Dendritic cell treated with granulocyte-macrophage colony-stimulating factor and Interleukin-4, amounts not matched to agents 40 ng/mL and 50 ng/mL, for 4 days (primary cell): ENCODE measurements around the gene SMAD9.

ENCODE experiments used
- H3K27ac Mint-ChIP-seq: one replicate; pipeline ENCODE4 v1.8.0; 2022; ENCODE audit warnings: mild to moderate bottlenecking, mixed read lengths
- H3K27me3 Mint-ChIP-seq: one replicate; pipeline ENCODE4 v1.8.0; 2022; ENCODE audit warnings: mild to moderate bottlenecking, mixed read lengths
- H3K36me3 Mint-ChIP-seq: one replicate; pipeline ENCODE4 v1.8.0; 2022; ENCODE audit warnings: low read depth, mixed read lengths
- H3K4me1 Mint-ChIP-seq: one replicate; pipeline ENCODE4 v1.8.0; 2022; ENCODE audit warnings: low read depth, mixed read lengths
- H3K4me3 Mint-ChIP-seq: one replicate; pipeline ENCODE4 v1.8.0; 2022; ENCODE audit warnings: mild to moderate bottlenecking, moderate library complexity, mixed read lengths
- H3K9me3 Mint-ChIP-seq: one replicate; pipeline ENCODE4 v1.8.0; 2022; ENCODE audit warnings: mixed read lengths
- intact Hi-C: fragments of 100-400 bp; cut with micrococcal nuclease; formaldehyde crosslinking; loops from one replicate; pipeline ENCODE4 v1.15.0; 2022

Gene SMAD9

GRCh38 chr13:36919833-36920615 is at the start of gene SMAD9:
SMAD9 (minus strand) TSS chr13:36920238; CDS start chr13:36879689, 40,549 bp downstream.
- Mint-ChIP-seq H3K9me3 (no peaks in the 10 kb centered on the region), H3K27ac (no peak within 1 kb of the TSS), H3K4me1 (peaks cover 5% of the 10 kb centered on the region), H3K36me3 (no peaks in the 10 kb centered on the region), H3K4me3 (peak within 1 kb of the TSS; percentile 52), H3K27me3 (peaks cover 53% of the 10 kb centered on the region)
- intact Hi-C loops: no loop called here

- intact Hi-C loops: no loop called here
- H3K4me3 Mint-ChIP-seq: no peak overlapping the region
- H3K36me3 Mint-ChIP-seq: peaks cover 55% of the 10 kb centered on the region
These were observed 46.4 kb upstream of the SMAD9 start for GRCh38 chr13:36966404-36966803.

GRCh38 chr13:36965767-36966166 is 45.7 kb upstream of the SMAD9 start:
- intact Hi-C loops: no loop called here
- H3K36me3 Mint-ChIP-seq: peaks cover 55% of the 10 kb centered on the region

More at GRCh38 chr13:36966404-36966803, 46.4 kb upstream of the SMAD9 start:
- Mint-ChIP-seq H3K9me3 (no peaks in the 10 kb centered on the region), H3K27me3 (no peaks in the 10 kb centered on the region), H3K4me1 (no peaks in the 10 kb centered on the region), H3K27ac (no peak overlapping the region)

GRCh38 chr13:36959456-36960116 is 39.5 kb upstream of the SMAD9 start:
- no peaks in the 10 kb centered on the region for H3K4me1 Mint-ChIP-seq
- H3K36me3 Mint-ChIP-seq: peaks cover 65% of the 10 kb centered on the region
- H3K27ac Mint-ChIP-seq: no peak overlapping the region
- no peaks in the 10 kb centered on the region for H3K9me3 Mint-ChIP-seq
- intact Hi-C loops: no loop called here
- no peaks in the 10 kb centered on the region for H3K27me3 Mint-ChIP-seq
- no peak overlapping the region for H3K4me3 Mint-ChIP-seq

More at GRCh38 chr13:36965767-36966166, 45.7 kb upstream of the SMAD9 start:
- H3K27me3 Mint-ChIP-seq: no peaks in the 10 kb centered on the region
- H3K4me3 Mint-ChIP-seq: no peak overlapping the region
- no peaks in the 10 kb centered on the region for H3K9me3 Mint-ChIP-seq
- H3K4me1 Mint-ChIP-seq: no peaks in the 10 kb centered on the region
- H3K27ac Mint-ChIP-seq: no peak overlapping the region

- Mint-ChIP-seq H3K27ac (no peak overlapping the region), H3K9me3 (no peaks in the 10 kb centered on the region), H3K4me3 (no peak overlapping the region), H3K27me3 (no peaks in the 10 kb centered on the region), H3K4me1 (no peaks in the 10 kb centered on the region), H3K36me3 (peaks cover 73% of the 10 kb centered on the region)
- intact Hi-C loops: no loop called here
These were observed 34.5 kb upstream of the SMAD9 start for GRCh38 chr13:36954542-36954941.

GRCh38 chr13:36950920-36951319 is 30.9 kb upstream of the SMAD9 start:
- no peaks in the 10 kb centered on the region for H3K4me1 Mint-ChIP-seq
- no peak overlapping the region for H3K27ac Mint-ChIP-seq
- no peaks in the 10 kb centered on the region for H3K27me3 Mint-ChIP-seq
- H3K4me3 Mint-ChIP-seq: no peak overlapping the region
- intact Hi-C loops: no loop called here
- no peaks in the 10 kb centered on the region for H3K9me3 Mint-ChIP-seq
- H3K36me3 Mint-ChIP-seq: peaks cover 60% of the 10 kb centered on the region

GRCh38 chr13:36950330-36950729 is 30.3 kb upstream of the SMAD9 start:
- H3K27me3 Mint-ChIP-seq: no peaks in the 10 kb centered on the region
- peaks cover 54% of the 10 kb centered on the region for H3K36me3 Mint-ChIP-seq
- H3K9me3 Mint-ChIP-seq: no peaks in the 10 kb centered on the region
- intact Hi-C loops: no loop called here
- no peaks in the 10 kb centered on the region for H3K4me1 Mint-ChIP-seq
- H3K4me3 Mint-ChIP-seq: no peak overlapping the region
- H3K27ac Mint-ChIP-seq: no peak overlapping the region

GRCh38 chr13:36945078-36945477 is 25.0 kb upstream of the SMAD9 start:
- H3K36me3 Mint-ChIP-seq: peaks cover 17% of the 10 kb centered on the region
- no peak overlapping the region for H3K4me3 Mint-ChIP-seq
- no peaks in the 10 kb centered on the region for H3K27me3 Mint-ChIP-seq
- H3K27ac Mint-ChIP-seq: no peak overlapping the region
- intact Hi-C loops: no loop called here
- H3K4me1 Mint-ChIP-seq: no peaks in the 10 kb centered on the region
- H3K9me3 Mint-ChIP-seq: peaks cover 14% of the 10 kb centered on the region

- Mint-ChIP-seq H3K9me3 (no peaks in the 10 kb centered on the region), H3K4me3 (no peak overlapping the region), H3K27me3 (peaks cover 20% of the 10 kb centered on the region), H3K4me1 (no peaks in the 10 kb centered on the region), H3K36me3 (no peaks in the 10 kb centered on the region), H3K27ac (no peak overlapping the region)
- intact Hi-C loops: no loop called here
These were observed 5.6 kb upstream of the SMAD9 start for GRCh38 chr13:36925603-36926002.

GRCh38 chr13:36924001-36924400 is 4.0 kb upstream of the SMAD9 start:
- intact Hi-C loops: no loop called here
- no peaks in the 10 kb centered on the region for H3K36me3 Mint-ChIP-seq
- no peak overlapping the region for H3K27ac Mint-ChIP-seq
- no peak overlapping the region for H3K4me3 Mint-ChIP-seq
- H3K4me1 Mint-ChIP-seq: peaks cover 4% of the 10 kb centered on the region
- peaks cover 30% of the 10 kb centered on the region for H3K27me3 Mint-ChIP-seq
- no peaks in the 10 kb centered on the region for H3K9me3 Mint-ChIP-seq

GRCh38 chr13:36921631-36922301 is 1.7 kb upstream of the SMAD9 start:
- no peaks in the 10 kb centered on the region for H3K36me3 Mint-ChIP-seq
- peaks cover 5% of the 10 kb centered on the region for H3K4me1 Mint-ChIP-seq
- H3K9me3 Mint-ChIP-seq: no peaks in the 10 kb centered on the region
- H3K27me3 Mint-ChIP-seq: peaks cover 45% of the 10 kb centered on the region
- no peak overlapping the region for H3K4me3 Mint-ChIP-seq
- H3K27ac Mint-ChIP-seq: no peak overlapping the region
- intact Hi-C loops: no loop called here

GRCh38 chr13:36920616-36921185 is 663 bp upstream of the SMAD9 start:
- H3K4me3 Mint-ChIP-seq: peak overlapping the region; percentile 52
- no peaks in the 10 kb centered on the region for H3K36me3 Mint-ChIP-seq
- H3K9me3 Mint-ChIP-seq: no peaks in the 10 kb centered on the region
- peaks cover 51% of the 10 kb centered on the region for H3K27me3 Mint-ChIP-seq
- intact Hi-C loops: no loop called here
- H3K4me1 Mint-ChIP-seq: peaks cover 5% of the 10 kb centered on the region
- no peak overlapping the region for H3K27ac Mint-ChIP-seq

- H3K27ac Mint-ChIP-seq: no peak overlapping the region
- H3K4me3 Mint-ChIP-seq: peak overlapping the region; percentile 51
- H3K4me1 Mint-ChIP-seq: peaks cover 5% of the 10 kb centered on the region
- H3K27me3 Mint-ChIP-seq: peaks cover 55% of the 10 kb centered on the region
- no peaks in the 10 kb centered on the region for H3K9me3 Mint-ChIP-seq
- H3K36me3 Mint-ChIP-seq: no peaks in the 10 kb centered on the region
- intact Hi-C loops: no loop called here
These were observed 736 bp downstream of the SMAD9 start for GRCh38 chr13:36919171-36919832.
